HepG2 (cell line): ENCODE results near the gene SERPINB6. TPM values are rescaled to one million over a fixed set of nuclear protein-coding genes. Genes with fewer than 3 reads are reported as not detected.
A peak's percentile ranks its signal among the peaks of the same experiment; 100 is the strongest.

ENCODE experiments used
- CHD2 ChIP-seq: IDR thresholded peaks from 2 replicates; pipeline ENCODE4 v1.6.1; 2011; ENCODE audit warnings: low read depth, low read length, improper control_type of control experiment
- GATA4 ChIP-seq: sonication (generic); IDR thresholded peaks from 2 replicates; pipeline ENCODE4 v1.6.1; 2016; ENCODE audit warnings: antibody characterized with exemption, low read depth, borderline replicate concordance
- MZF1 ChIP-seq: sonication (generic); formaldehyde crosslinking; IDR thresholded peaks from 2 replicates; pipeline ENCODE4 v1.8.1; 2023; ENCODE audit warnings: mild to moderate bottlenecking, missing genetic modification reagents, borderline replicate concordance
- REXO4 ChIP-seq: sonication (generic); formaldehyde crosslinking; IDR thresholded peaks from 2 replicates; pipeline ENCODE4 v1.8.0; 2022; ENCODE audit warnings: missing genetic modification reagents, mild to moderate bottlenecking, borderline replicate concordance
- SNRNP70 ChIP-seq: fragments of 200-400 bp; formaldehyde crosslinking; IDR thresholded peaks from 2 replicates; pipeline ENCODE4 v1.6.1; 2017; ENCODE audit warnings: mild to moderate bottlenecking, low read depth, low read length, moderate library complexity
- TCF12 ChIP-seq, 2 experiments: fragments of 450-650 bp in 1 of 2; sonication (generic) in 1 of 2; formaldehyde crosslinking in 1 of 2; IDR thresholded peaks; 2 replicates each; pipeline versions ENCODE4 v1.6.1 to v1.8.0; 2017 to 2022; ENCODE audit warnings: antibody characterized with exemption in 1 of 2, mild to moderate bottlenecking in 1 of 2, missing genetic modification reagents in 1 of 2, moderate library complexity in 1 of 2
- UBTF ChIP-seq: sonication (generic); formaldehyde crosslinking; IDR thresholded peaks from 2 replicates; pipeline ENCODE4 v1.4.0; 2020; ENCODE audit warnings: mild to moderate bottlenecking, missing genetic modification reagents
- ZFP41 ChIP-seq: sonication (generic); formaldehyde crosslinking; IDR thresholded peaks from 2 replicates; pipeline ENCODE4 v1.4.0; 2020; ENCODE audit warnings: mild to moderate bottlenecking, missing genetic modification reagents, borderline replicate concordance
- ZNF263 ChIP-seq: sonication (generic); formaldehyde crosslinking; IDR thresholded peaks from 2 replicates; pipeline ENCODE4 v1.4.0; 2020; ENCODE audit warnings: missing genetic modification reagents
- ZNF33A ChIP-seq: sonication (generic); formaldehyde crosslinking; IDR thresholded peaks from 2 replicates; pipeline ENCODE4 v1.5.1; 2020; ENCODE audit warnings: missing genetic modification reagents, mild to moderate bottlenecking, moderate library complexity, borderline replicate concordance
- ZNF446 ChIP-seq: sonication (generic); formaldehyde crosslinking; IDR thresholded peaks from 2 replicates; pipeline ENCODE4 v1.5.0; 2020; ENCODE audit warnings: mild to moderate bottlenecking, missing genetic modification reagents
- ZNF670 ChIP-seq: sonication (generic); formaldehyde crosslinking; IDR thresholded peaks from 2 replicates; pipeline ENCODE4 v1.8.0; 2022; ENCODE audit warnings: mild to moderate bottlenecking, missing genetic modification reagents, borderline replicate concordance
- polyA plus RNA-seq, 8 experiments: library from polyadenylated mRNA; depleted of rRNA in 3 of 8; stranded (reverse) in 7 of 8; unstranded in 1 of 8; fragments of >200 nt; fragmentation: Illumina TruSeq in 4 of 8; extraction: Trizol in 4 of 8; gene quantifications; 2 replicates each; pipeline versions ENCODE4 v1.2.1 to v1.2.3, GENCODE V29; 2011 to 2016; ENCODE audit warnings: low read depth in 4 of 8, missing spikeins in 1 of 8, mixed read lengths in 1 of 8; ENCODE audit not compliant: insufficient read depth in 1 of 8
- total RNA-seq, 5 experiments: library from RNA; depleted of rRNA; stranded (reverse); fragments of >200 nt; fragmentation: Illumina TruSeq; extraction: Trizol; gene quantifications; 2 replicates each; pipeline ENCODE4 v1.2.3, GENCODE V29; 2016; ENCODE audit warnings: low read depth in 1 of 5
- TF ChIP-seq, protein P1 (sequence below): sonication (generic); formaldehyde crosslinking; IDR thresholded peaks from 2 replicates; pipeline ENCODE4 v1.5.1; 2020; ENCODE audit warnings: missing genetic modification reagents, mild to moderate bottlenecking, borderline replicate concordance
- TF ChIP-seq, protein P2 (sequence below): sonication (generic); formaldehyde crosslinking; IDR thresholded peaks from 2 replicates; pipeline ENCODE4 v1.5.0; 2020; ENCODE audit warnings: mild to moderate bottlenecking, missing genetic modification reagents

SERPINB6 gene
- total and polyA plus RNA-seq, 2 of the 13 experiments (the other 11 are each of a cell fraction or from before 2014, with no cell fraction given): 38.2 to 61.3 TPM

GRCh38 chr6:2999618-3000557, 28.5 kb upstream of the SERPINB6 start, which contains the start of gene NQO2 (continued):
- TF ChIP-seq ZNF263 (CRISPR knock-in tag) (no peak), ZNF670 (CRISPR knock-in tag) (0 out of 2 replicates have a peak, but pooled peaks have one; percentile 8), GATA4 (peak; percentile 77; the same call in 1 of the 2 replicates), TCF12 (IDR thresholded peaks at IDR 0.05) (no peak), TCF12 (CRISPR knock-in tag; IDR thresholded peaks at IDR 0.05) (0 out of 2 replicates have a peak, but pooled peaks have one; percentile 32), ZFP41 (CRISPR knock-in tag) (no peak), ZNF446 (CRISPR knock-in tag) (0 out of 2 replicates have a peak, but pooled peaks have one; percentile 12), MZF1 (CRISPR knock-in tag) (peak; percentile 85; the same call in 1 of the 2 replicates), ZNF33A (CRISPR knock-in tag) (no peak), SNRNP70 (no peak), CHD2 (no peak), REXO4 (no peak), UBTF (peak; percentile 94)
- TF ChIP-seq, protein P1, sequence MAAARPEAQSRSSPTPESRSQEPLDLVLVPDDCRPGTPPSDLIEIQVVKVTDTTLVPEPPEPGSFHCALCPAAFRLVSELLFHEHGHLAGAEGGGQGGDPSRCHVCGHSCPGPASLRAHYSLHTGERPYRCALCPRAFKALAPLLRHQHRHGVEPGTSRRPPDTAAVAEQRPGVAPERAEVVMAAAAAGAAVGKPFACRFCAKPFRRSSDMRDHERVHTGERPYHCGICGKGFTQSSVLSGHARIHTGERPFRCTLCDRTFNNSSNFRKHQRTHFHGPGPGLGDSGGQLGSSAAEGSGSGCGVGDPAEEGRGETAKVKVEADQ: no peak
- TF ChIP-seq, protein P2, sequence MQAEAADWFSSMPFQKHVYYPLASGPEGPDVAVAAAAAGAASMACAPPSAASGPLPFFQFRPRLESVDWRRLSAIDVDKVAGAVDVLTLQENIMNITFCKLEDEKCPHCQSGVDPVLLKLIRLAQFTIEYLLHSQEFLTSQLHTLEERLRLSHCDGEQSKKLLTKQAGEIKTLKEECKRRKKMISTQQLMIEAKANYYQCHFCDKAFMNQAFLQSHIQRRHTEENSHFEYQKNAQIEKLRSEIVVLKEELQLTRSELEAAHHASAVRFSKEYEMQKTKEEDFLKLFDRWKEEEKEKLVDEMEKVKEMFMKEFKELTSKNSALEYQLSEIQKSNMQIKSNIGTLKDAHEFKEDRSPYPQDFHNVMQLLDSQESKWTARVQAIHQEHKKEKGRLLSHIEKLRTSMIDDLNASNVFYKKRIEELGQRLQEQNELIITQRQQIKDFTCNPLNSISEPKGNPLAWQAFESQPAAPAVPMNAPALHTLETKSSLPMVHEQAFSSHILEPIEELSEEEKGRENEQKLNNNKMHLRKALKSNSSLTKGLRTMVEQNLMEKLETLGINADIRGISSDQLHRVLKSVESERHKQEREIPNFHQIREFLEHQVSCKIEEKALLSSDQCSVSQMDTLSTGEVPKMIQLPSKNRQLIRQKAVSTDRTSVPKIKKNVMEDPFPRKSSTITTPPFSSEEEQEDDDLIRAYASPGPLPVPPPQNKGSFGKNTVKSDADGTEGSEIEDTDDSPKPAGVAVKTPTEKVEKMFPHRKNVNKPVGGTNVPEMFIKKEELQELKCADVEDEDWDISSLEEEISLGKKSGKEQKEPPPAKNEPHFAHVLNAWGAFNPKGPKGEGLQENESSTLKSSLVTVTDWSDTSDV (CRISPR knock-in tag): no peak
